Astrocyte of the spinal cord (primary cell): Measurements from ENCODE around the gene SYNDIG1.
A peak's percentile ranks its signal among the peaks of the same experiment; 100 is the strongest.

Source experiments
- DNase-seq: peaks from one replicate; pipeline ENCODE4 v3.0.0; 2011; ENCODE audit warnings: low read depth, low spot score
- H3K4me3 ChIP-seq: 2 replicates; pipeline ENCODE4 v1.5.1; 2011; ENCODE audit warnings: low read depth, mild to moderate bottlenecking, low read length, moderate library complexity
- CTCF ChIP-seq: IDR thresholded peaks from 2 replicates; pipeline ENCODE4 v1.5.1; 2012; ENCODE audit warnings: low read depth, mild to moderate bottlenecking, low read length, inconsistent platforms
- in situ Hi-C: cut with HindIII; loops from 2 replicates; pipeline ENCODE4 v1.10.0; 2017; ENCODE audit warnings: low sequenced_read_pairs

Gene SYNDIG1

GRCh38 chr20:24531631-24532419 is 62.4 kb downstream of the SYNDIG1 start:
- DNase-seq = no peak
- no peak overlapping the region for H3K4me3 ChIP-seq
- in situ Hi-C loops = no loop called here
- no peak for TF ChIP-seq CTCF

- no peak for DNase-seq
- in situ Hi-C loops = no loop called here
- H3K4me3 ChIP-seq = no peak overlapping the region
- TF ChIP-seq CTCF = no peak
Observed at GRCh38 chr20:24533449-24533848, 64.0 kb downstream of the SYNDIG1 start.

- no peak for TF ChIP-seq CTCF
- no peak for DNase-seq
- in situ Hi-C loops = no loop called here
- no peak overlapping the region for H3K4me3 ChIP-seq
Observed at GRCh38 chr20:24534282-24534681, 64.9 kb downstream of the SYNDIG1 start.

- H3K4me3 ChIP-seq = no peak overlapping the region
- in situ Hi-C loops = no loop called here
- TF ChIP-seq CTCF = no peak
- DNase-seq = peak; percentile 14
Observed at GRCh38 chr20:24535941-24536730, 66.7 kb downstream of the SYNDIG1 start.

GRCh38 chr20:24537210-24537609 is 67.8 kb downstream of the SYNDIG1 start:
- no peak for DNase-seq
- in situ Hi-C loops = no loop called here
- no peak for TF ChIP-seq CTCF
- no peak overlapping the region for H3K4me3 ChIP-seq

GRCh38 chr20:24542721-24543120 is 73.3 kb downstream of the SYNDIG1 start:
- no peak overlapping the region for H3K4me3 ChIP-seq
- no peak for DNase-seq
- in situ Hi-C loops = no loop called here
- TF ChIP-seq CTCF = no peak
